NCI-H1105 (cell line): ENCODE measurements around the gene IFT22.
"Not testable (repeated sequence)": the region's sequence is repeated elsewhere in the genome, so short reads cannot be mapped to it uniquely, and the experiment has no call there.

Source experiments
- DNase-seq: peaks from one replicate; lab custom pipeline; 2025; lab: John Stamatoyannopoulos, UW

IFT22 gene

GRCh38 chr7:101277155-101277554 lies 44.5 kb downstream of the IFT22 start:
- DNase-seq: no peak

GRCh38 chr7:101273206-101273605 lies 48.4 kb downstream of the IFT22 start:
- DNase-seq: no peak

DNA sequence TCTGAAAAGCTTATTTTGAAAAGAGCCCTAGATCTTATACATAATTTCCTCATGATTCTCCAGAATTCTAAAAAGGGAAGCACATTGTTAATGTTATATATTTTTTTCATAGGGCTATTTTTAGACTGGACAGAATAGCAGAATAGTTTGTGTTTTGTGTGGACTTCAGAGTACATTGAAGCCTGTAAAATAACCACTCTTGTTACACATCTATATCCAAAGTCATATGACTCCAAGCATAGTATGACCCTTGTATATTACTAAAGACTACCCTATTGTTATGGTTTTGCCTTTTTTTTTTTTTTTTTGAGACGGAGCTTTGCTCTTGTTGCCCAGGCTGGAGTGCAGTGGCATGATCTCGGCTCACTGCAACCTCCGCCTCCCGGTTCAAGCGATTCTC lies 50.6 kb downstream of the IFT22 start:
- DNase-seq: no peak

DNA sequence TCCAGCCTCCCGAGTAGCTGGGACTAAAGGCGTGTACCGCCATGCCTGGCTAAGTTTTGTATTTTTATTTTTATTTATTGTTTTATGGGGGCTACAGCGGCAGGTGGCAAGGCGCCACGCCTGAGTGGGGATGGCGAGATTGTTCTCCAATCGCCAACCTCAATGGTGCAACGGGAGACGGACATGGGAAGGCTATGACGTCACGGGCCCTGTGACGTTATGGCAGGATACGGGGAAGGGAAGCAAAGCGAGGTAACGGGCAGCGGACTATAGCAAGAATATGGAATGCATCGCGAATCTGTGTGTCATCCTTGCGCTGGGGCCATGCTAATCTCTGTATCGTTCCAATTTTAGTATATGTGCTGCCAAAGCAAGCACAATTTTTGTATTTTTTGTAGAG lies 51.9 kb downstream of the IFT22 start:
- no peak for DNase-seq

GRCh38 chr7:101265622-101266516 lies 55.7 kb downstream of the IFT22 start:
- DNase-seq: no peak

- not testable (repeated sequence) for DNase-seq
Measured at GRCh38 chr7:101264102-101264706, 57.4 kb downstream of the IFT22 start.
